WTC11 (cell line): ENCODE data around the gene RNF212. TPM values are rescaled to one million over a fixed set of nuclear protein-coding genes. Genes with fewer than 3 reads are reported as not detected.

Experiments
- ATAC-seq: fragments of 200-7000 bp; cut with Tn5 transposase; 2 replicates; pipeline ENCODE4 v1.10.0; 2021; ENCODE audit warnings: mild to moderate bottlenecking, moderate library complexity
- CTCF ChIA-PET: fragments of 300-600 bp; sonication (Branson Sonifier 250); formaldehyde crosslinking; loops from one replicate; lab custom pipeline; 2021; ENCODE audit warnings: antibody characterized with exemption; lab: Charles Lee
- POLR2A ChIA-PET: fragments of 350-600 bp; sonication (Branson Sonifier 250); formaldehyde crosslinking; loops from one replicate; lab custom pipeline; 2021; ENCODE audit warnings: antibody characterized with exemption; lab: Charles Lee
- DNase-seq: peaks from one replicate; pipeline ENCODE4 v3.0.0; 2021; ENCODE audit warnings: low spot score
- H3K27ac Mint-ChIP-seq: 2 replicates; pipeline ENCODE4 v1.8.0; 2021; ENCODE audit warnings: mixed read lengths
- H3K27me3 Mint-ChIP-seq: 2 replicates; pipeline ENCODE4 v1.8.0; 2021; ENCODE audit warnings: low read depth, mild to moderate bottlenecking, moderate library complexity, mixed read lengths
- H3K36me3 Mint-ChIP-seq: 2 replicates; pipeline ENCODE4 v1.8.0; 2021; ENCODE audit warnings: mixed read lengths
- H3K4me1 Mint-ChIP-seq: 2 replicates; pipeline ENCODE4 v1.8.0; 2022; ENCODE audit warnings: mixed read lengths
- H3K4me3 Mint-ChIP-seq: 2 replicates; pipeline ENCODE4 v1.8.0; 2021; ENCODE audit warnings: mild to moderate bottlenecking, moderate library complexity, mixed read lengths
- H3K9me3 Mint-ChIP-seq: 2 replicates; pipeline ENCODE4 v1.8.0; 2021; ENCODE audit warnings: mixed read lengths
- GTF2I ChIP-seq: fragments of 250-450 bp; sonication (Bioruptor Pico); conservative IDR thresholded peaks from 2 replicates; pipeline ENCODE4 v1.4.0; 2021; ENCODE audit warnings: mild to moderate bottlenecking
- MYBL2 ChIP-seq: sonication (generic); formaldehyde crosslinking; IDR thresholded peaks from 2 replicates; pipeline ENCODE4 v1.8.1; 2023; ENCODE audit warnings: mild to moderate bottlenecking, moderate library complexity, missing genetic modification reagents
- NFATC4 ChIP-seq: fragments of 250-450 bp; sonication (Bioruptor Pico); IDR thresholded peaks from 2 replicates; pipeline ENCODE4 v1.9.0; 2021; ENCODE audit warnings: mild to moderate bottlenecking
- NR1H2 ChIP-seq: sonication (generic); formaldehyde crosslinking; IDR thresholded peaks from 2 replicates; pipeline ENCODE4 v1.9.0; 2021; ENCODE audit warnings: mild to moderate bottlenecking, moderate library complexity, missing genetic modification reagents
- SMAD3 ChIP-seq: sonication (generic); formaldehyde crosslinking; IDR thresholded peaks from 2 replicates; pipeline ENCODE4 v1.8.0; 2022; ENCODE audit warnings: missing genetic modification reagents, mild to moderate bottlenecking, borderline replicate concordance
- ZNF121 ChIP-seq: sonication (generic); formaldehyde crosslinking; IDR thresholded peaks from 2 replicates; pipeline ENCODE4 v1.8.0; 2023; ENCODE audit warnings: missing genetic modification reagents
- ZNF138 ChIP-seq: sonication (generic); formaldehyde crosslinking; conservative IDR thresholded peaks from 2 replicates; pipeline ENCODE4 v1.8.1; 2022; ENCODE audit warnings: mild to moderate bottlenecking, moderate library complexity, missing genetic modification reagents
- ZNF232 ChIP-seq: sonication (generic); formaldehyde crosslinking; IDR thresholded peaks from 2 replicates; pipeline ENCODE4 v1.8.0; 2022; ENCODE audit warnings: mild to moderate bottlenecking, missing genetic modification reagents
- ZNF317 ChIP-seq: sonication (generic); formaldehyde crosslinking; IDR thresholded peaks from 2 replicates; pipeline ENCODE4 v1.8.1; 2023; ENCODE audit warnings: low read depth, mild to moderate bottlenecking, moderate library complexity, missing genetic modification reagents, borderline replicate concordance
- total RNA-seq: library from RNA; stranded (reverse); gene quantifications from 3 replicates; pipeline ENCODE4 v1.2.3, GENCODE V29; 2021
- TF ChIP-seq, protein P1 (sequence below): sonication (generic); formaldehyde crosslinking; IDR thresholded peaks from 2 replicates; pipeline ENCODE4 v1.8.1; 2022; ENCODE audit warnings: mild to moderate bottlenecking, missing genetic modification reagents, moderate library complexity, borderline replicate concordance
- TF ChIP-seq, protein P2 (sequence below): sonication (generic); formaldehyde crosslinking; IDR thresholded peaks from 2 replicates; pipeline ENCODE4 v1.8.0; 2023; ENCODE audit warnings: mild to moderate bottlenecking, missing genetic modification reagents
- TF ChIP-seq, protein P3 (sequence below): fragments of 200-600 bp; IDR thresholded peaks from 2 replicates; pipeline ENCODE4 v1.8.0; 2022; ENCODE audit warnings: antibody characterized with exemption
- TF ChIP-seq, protein P4 (sequence below): fragments of 250-450 bp; sonication (Bioruptor Pico); IDR thresholded peaks from 2 replicates; pipeline ENCODE4 v1.9.0; 2021; ENCODE audit warnings: mild to moderate bottlenecking, borderline replicate concordance
- TF ChIP-seq, protein P5 (sequence below): sonication (generic); formaldehyde crosslinking; IDR thresholded peaks from 2 replicates; pipeline ENCODE4 v1.8.1; 2022; ENCODE audit warnings: low read depth, mild to moderate bottlenecking, moderate library complexity, missing genetic modification reagents, borderline replicate concordance

The RNF212 gene
- total RNA-seq, 1 experiment from 2014 or later: 1.0 TPM

DNA sequence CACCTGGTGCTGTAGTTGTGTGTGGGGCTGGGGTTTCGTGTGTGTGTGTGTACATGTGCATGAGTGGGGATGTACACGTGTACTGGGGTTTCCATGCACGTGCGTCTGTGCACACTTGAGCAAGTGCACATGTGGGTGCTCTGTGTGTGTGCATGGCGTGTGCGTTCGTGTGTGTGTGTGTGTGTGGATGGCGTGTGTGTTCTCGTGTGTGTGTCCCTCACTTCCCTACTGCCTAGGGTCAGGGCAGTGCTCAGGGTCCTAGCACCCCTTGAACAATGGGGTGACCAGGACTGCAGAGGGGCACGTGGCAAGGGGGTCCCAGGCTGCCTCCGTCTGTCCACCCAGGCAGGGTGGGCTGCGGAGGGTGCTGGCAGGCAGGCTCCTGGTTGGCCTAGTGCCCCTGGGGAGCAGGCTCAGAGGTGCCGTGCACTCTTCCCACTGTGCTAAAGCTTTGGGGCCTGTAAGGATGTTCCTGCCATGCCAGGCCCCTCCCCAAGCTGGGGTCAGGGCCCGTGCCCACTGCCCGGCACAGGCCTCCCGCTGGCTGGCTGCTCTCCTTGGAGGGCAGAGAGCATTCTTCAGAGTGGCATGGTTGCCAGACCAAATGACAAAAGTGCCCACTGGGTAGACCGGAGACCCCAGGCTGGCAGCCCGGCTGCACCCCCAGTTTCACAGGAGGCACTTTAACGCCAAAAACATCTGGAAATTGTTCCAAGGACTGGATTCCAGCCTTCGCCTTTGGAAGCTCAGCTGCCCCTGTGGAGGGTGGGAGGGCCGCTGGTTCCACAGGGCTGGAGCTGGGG is 72.8 kb downstream of the RNF212 start:
- DNase-seq: no peak
- Mint-ChIP-seq H3K36me3 (no peaks in the 10 kb centered on the region), H3K27ac (peak overlapping the region; percentile 80; the same call in 1 of the 2 replicates)
- TF ChIP-seq, protein P1, sequence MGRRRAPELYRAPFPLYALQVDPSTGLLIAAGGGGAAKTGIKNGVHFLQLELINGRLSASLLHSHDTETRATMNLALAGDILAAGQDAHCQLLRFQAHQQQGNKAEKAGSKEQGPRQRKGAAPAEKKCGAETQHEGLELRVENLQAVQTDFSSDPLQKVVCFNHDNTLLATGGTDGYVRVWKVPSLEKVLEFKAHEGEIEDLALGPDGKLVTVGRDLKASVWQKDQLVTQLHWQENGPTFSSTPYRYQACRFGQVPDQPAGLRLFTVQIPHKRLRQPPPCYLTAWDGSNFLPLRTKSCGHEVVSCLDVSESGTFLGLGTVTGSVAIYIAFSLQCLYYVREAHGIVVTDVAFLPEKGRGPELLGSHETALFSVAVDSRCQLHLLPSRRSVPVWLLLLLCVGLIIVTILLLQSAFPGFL (CRISPR knock-in tag): no peak
- TF ChIP-seq ZNF317 (CRISPR knock-in tag) (no peak), ZNF121 (CRISPR knock-in tag) (no peak), MYBL2 (no peak), GTF2I (CRISPR knock-in tag) (no peak), SMAD3 (CRISPR knock-in tag) (no peak), NR1H2 (CRISPR knock-in tag) (no peak), NFATC4 (no peak)
- TF ChIP-seq, protein P2, sequence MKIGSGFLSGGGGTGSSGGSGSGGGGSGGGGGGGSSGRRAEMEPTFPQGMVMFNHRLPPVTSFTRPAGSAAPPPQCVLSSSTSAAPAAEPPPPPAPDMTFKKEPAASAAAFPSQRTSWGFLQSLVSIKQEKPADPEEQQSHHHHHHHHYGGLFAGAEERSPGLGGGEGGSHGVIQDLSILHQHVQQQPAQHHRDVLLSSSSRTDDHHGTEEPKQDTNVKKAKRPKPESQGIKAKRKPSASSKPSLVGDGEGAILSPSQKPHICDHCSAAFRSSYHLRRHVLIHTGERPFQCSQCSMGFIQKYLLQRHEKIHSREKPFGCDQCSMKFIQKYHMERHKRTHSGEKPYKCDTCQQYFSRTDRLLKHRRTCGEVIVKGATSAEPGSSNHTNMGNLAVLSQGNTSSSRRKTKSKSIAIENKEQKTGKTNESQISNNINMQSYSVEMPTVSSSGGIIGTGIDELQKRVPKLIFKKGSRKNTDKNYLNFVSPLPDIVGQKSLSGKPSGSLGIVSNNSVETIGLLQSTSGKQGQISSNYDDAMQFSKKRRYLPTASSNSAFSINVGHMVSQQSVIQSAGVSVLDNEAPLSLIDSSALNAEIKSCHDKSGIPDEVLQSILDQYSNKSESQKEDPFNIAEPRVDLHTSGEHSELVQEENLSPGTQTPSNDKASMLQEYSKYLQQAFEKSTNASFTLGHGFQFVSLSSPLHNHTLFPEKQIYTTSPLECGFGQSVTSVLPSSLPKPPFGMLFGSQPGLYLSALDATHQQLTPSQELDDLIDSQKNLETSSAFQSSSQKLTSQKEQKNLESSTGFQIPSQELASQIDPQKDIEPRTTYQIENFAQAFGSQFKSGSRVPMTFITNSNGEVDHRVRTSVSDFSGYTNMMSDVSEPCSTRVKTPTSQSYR (CRISPR knock-in tag): no peak
- TF ChIP-seq, protein P3, sequence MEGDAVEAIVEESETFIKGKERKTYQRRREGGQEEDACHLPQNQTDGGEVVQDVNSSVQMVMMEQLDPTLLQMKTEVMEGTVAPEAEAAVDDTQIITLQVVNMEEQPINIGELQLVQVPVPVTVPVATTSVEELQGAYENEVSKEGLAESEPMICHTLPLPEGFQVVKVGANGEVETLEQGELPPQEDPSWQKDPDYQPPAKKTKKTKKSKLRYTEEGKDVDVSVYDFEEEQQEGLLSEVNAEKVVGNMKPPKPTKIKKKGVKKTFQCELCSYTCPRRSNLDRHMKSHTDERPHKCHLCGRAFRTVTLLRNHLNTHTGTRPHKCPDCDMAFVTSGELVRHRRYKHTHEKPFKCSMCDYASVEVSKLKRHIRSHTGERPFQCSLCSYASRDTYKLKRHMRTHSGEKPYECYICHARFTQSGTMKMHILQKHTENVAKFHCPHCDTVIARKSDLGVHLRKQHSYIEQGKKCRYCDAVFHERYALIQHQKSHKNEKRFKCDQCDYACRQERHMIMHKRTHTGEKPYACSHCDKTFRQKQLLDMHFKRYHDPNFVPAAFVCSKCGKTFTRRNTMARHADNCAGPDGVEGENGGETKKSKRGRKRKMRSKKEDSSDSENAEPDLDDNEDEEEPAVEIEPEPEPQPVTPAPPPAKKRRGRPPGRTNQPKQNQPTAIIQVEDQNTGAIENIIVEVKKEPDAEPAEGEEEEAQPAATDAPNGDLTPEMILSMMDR: no peak
- TF ChIP-seq, protein P4, sequence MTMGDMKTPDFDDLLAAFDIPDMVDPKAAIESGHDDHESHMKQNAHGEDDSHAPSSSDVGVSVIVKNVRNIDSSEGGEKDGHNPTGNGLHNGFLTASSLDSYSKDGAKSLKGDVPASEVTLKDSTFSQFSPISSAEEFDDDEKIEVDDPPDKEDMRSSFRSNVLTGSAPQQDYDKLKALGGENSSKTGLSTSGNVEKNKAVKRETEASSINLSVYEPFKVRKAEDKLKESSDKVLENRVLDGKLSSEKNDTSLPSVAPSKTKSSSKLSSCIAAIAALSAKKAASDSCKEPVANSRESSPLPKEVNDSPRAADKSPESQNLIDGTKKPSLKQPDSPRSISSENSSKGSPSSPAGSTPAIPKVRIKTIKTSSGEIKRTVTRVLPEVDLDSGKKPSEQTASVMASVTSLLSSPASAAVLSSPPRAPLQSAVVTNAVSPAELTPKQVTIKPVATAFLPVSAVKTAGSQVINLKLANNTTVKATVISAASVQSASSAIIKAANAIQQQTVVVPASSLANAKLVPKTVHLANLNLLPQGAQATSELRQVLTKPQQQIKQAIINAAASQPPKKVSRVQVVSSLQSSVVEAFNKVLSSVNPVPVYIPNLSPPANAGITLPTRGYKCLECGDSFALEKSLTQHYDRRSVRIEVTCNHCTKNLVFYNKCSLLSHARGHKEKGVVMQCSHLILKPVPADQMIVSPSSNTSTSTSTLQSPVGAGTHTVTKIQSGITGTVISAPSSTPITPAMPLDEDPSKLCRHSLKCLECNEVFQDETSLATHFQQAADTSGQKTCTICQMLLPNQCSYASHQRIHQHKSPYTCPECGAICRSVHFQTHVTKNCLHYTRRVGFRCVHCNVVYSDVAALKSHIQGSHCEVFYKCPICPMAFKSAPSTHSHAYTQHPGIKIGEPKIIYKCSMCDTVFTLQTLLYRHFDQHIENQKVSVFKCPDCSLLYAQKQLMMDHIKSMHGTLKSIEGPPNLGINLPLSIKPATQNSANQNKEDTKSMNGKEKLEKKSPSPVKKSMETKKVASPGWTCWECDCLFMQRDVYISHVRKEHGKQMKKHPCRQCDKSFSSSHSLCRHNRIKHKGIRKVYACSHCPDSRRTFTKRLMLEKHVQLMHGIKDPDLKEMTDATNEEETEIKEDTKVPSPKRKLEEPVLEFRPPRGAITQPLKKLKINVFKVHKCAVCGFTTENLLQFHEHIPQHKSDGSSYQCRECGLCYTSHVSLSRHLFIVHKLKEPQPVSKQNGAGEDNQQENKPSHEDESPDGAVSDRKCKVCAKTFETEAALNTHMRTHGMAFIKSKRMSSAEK (CRISPR knock-in tag): no peak
- TF ChIP-seq, all 79 proteins: peak for 0
- CTCF ChIA-PET: no interaction called here
- Mint-ChIP-seq H3K9me3 (no peaks in the 10 kb centered on the region), H3K4me3 (no peak overlapping the region), H3K27me3 (no peaks in the 10 kb centered on the region; the same call in 1 of the 2 replicates), H3K4me1 (0 out of 2 replicates have a peak, but pooled peaks cover 3% of the 10 kb centered on the region)
- POLR2A ChIA-PET: no interaction called here
- ATAC-seq: no peak

DNA sequence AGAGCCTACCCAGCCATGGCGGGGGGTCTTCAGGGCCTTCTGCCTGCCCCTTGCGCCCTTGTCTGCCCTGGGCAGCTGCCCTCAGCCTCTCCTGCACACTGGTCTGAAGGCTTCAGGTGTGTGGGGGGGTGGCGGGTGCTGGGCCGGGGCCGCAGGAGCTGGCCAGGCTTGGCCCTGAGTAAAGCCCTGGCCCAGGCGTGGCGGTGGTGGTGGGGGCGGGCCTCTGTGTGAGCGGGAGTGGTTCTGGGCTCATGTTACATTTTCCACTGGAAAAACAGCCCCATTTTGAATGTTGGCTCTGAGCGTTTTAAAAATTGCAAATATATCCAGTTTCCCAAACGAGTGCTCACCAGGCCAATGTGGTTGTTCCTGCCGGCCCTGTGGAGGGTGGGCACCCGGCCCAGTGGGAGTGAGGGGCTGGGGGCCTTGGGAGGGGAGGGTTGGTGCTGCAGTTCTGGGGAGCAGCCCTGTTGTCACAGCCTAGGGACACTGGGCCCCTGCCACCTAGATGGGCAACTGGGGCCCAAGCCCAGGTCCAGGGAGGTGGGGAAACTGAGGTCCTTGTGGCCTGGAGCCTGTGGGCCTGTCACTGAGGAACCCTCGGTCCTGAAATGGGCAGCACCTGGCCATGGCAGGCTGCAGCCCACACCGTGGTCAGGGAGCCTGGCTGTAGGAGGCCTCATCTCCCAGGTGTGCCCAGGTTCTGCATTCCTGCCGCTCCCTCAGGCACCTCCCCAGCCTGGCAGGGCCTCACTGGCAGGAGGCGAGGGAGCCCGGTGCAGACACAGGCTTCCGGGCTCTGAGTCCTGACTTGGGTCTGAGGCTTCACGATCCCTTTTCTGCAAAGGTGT is 73.6 kb downstream of the RNF212 start:
- ATAC-seq: peak; percentile 64
- Mint-ChIP-seq H3K4me3 (no peak overlapping the region), H3K4me1 (0 out of 2 replicates have a peak, but pooled peaks cover 3% of the 10 kb centered on the region), H3K9me3 (no peaks in the 10 kb centered on the region), H3K27me3 (no peaks in the 10 kb centered on the region), H3K27ac (no peak overlapping the region), H3K36me3 (no peaks in the 10 kb centered on the region)
- peak; percentile 56 for DNase-seq
- POLR2A ChIA-PET: no interaction called here
- CTCF ChIA-PET: interaction anchor here (1.3 kb wide), 1 partner anchor 16 kb away, joined by 3 read pairs; no protein-coding TSS in a partner anchor
- TF ChIP-seq ZNF138 (CRISPR knock-in tag) (no peak), ZNF232 (CRISPR knock-in tag) (no peak)
- TF ChIP-seq, protein P4 (CRISPR knock-in tag): no peak
- TF ChIP-seq, protein P5, sequence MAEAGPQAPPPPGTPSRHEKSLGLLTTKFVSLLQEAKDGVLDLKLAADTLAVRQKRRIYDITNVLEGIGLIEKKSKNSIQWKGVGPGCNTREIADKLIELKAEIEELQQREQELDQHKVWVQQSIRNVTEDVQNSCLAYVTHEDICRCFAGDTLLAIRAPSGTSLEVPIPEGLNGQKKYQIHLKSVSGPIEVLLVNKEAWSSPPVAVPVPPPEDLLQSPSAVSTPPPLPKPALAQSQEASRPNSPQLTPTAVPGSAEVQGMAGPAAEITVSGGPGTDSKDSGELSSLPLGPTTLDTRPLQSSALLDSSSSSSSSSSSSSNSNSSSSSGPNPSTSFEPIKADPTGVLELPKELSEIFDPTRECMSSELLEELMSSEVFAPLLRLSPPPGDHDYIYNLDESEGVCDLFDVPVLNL (CRISPR knock-in tag): no peak
